IMR-90 (cell line): Measurements from ENCODE around the gene SLC27A4. TPM values are rescaled to one million over a fixed set of nuclear protein-coding genes. Genes with fewer than 3 reads are reported as not detected.

ENCODE experiments used
- ATAC-seq: fragments of 200-7000 bp; cut with Tn5 transposase; 2 replicates; pipeline ENCODE4 v1.9.1; 2020; ENCODE audit warnings: low read depth, mild to moderate bottlenecking, moderate library complexity
- BruUV-seq: library from RNA; stranded (reverse); fragments of 400-500 nt; replicated peaks from 2 replicates; lab custom pipeline; 2021; lab: Mats Ljungman, UMichigan
- CTCF ChIA-PET: fragments of 300-600 bp; formaldehyde crosslinking; extraction: SDS; loops from one replicate; lab custom pipeline; 2021; ENCODE audit warnings: antibody characterized with exemption; lab: Yijun Ruan, JAX
- POLR2A ChIA-PET: fragments of 300-600 bp; sonication (Branson Sonifier 250); formaldehyde crosslinking; loops from one replicate; lab custom pipeline; 2022; ENCODE audit warnings: antibody characterized with exemption; ENCODE audit not compliant: unreplicated experiment; lab: Charles Lee
- DNase-seq: peaks from one replicate; pipeline ENCODE4 v3.0.0; 2013
- H2AFZ ChIP-seq: replicated peaks from 2 replicates; pipeline ENCODE3; 2013; ENCODE audit warnings: low read length, mild to moderate bottlenecking; ENCODE audit not compliant: poor library complexity
- H2AK5ac ChIP-seq: 2 replicates; pipeline ENCODE4 v1.6.1; 2013; ENCODE audit warnings: low read depth, low read length, inconsistent platforms
- H2AK9ac ChIP-seq: replicated peaks from 2 replicates; pipeline ENCODE3; 2013; ENCODE audit warnings: mild to moderate bottlenecking, low read depth, low read length, moderate library complexity; ENCODE audit not compliant: poor library complexity
- H2BK120ac ChIP-seq: 2 replicates; pipeline ENCODE4 v1.6.1; 2013; ENCODE audit warnings: low read depth, low read length, inconsistent platforms
- H2BK15ac ChIP-seq: 3 replicates; pipeline ENCODE4 v1.6.1; 2013; ENCODE audit warnings: low read depth, low read length, inconsistent platforms
- H2BK20ac ChIP-seq: 2 replicates; pipeline ENCODE4 v1.6.1; 2013; ENCODE audit warnings: low read depth, mild to moderate bottlenecking, inconsistent platforms, low read length, moderate library complexity
- H2BK5ac ChIP-seq: 2 replicates; pipeline ENCODE4 v1.6.1; 2013; ENCODE audit warnings: mild to moderate bottlenecking, low read depth, low read length, inconsistent platforms; ENCODE audit not compliant: poor library complexity, severe bottlenecking
- H3K14ac ChIP-seq: replicated peaks from 2 replicates; pipeline ENCODE4 v1.6.1; 2013; ENCODE audit warnings: low read depth, low read length, inconsistent platforms
- H3K18ac ChIP-seq: 2 replicates; pipeline ENCODE4 v1.6.1; 2013; ENCODE audit warnings: low read depth, low read length, control low read depth
- H3K23ac ChIP-seq: 2 replicates; pipeline ENCODE4 v1.6.1; 2013; ENCODE audit warnings: low read depth, low read length, inconsistent platforms
- H3K27ac ChIP-seq: 2 replicates; pipeline ENCODE4 v1.5.1; 2013; ENCODE audit warnings: mild to moderate bottlenecking, control low read depth, low read length; ENCODE audit not compliant: insufficient read depth
- H3K27me3 ChIP-seq: 2 replicates; pipeline ENCODE4 v1.6.1; 2013; ENCODE audit warnings: low read length; ENCODE audit not compliant: control insufficient read depth, insufficient read depth
- H3K36me3 ChIP-seq: 2 replicates; pipeline ENCODE4 v1.6.1; 2013; ENCODE audit warnings: low read length, mixed read lengths; ENCODE audit not compliant: control insufficient read depth, insufficient read depth
- H3K4ac ChIP-seq: 2 replicates; pipeline ENCODE4 v1.6.1; 2013; ENCODE audit warnings: low read depth, low read length, inconsistent platforms
- H3K4me1 ChIP-seq: 2 replicates; pipeline ENCODE4 v1.6.1; 2013; ENCODE audit warnings: low read length, mixed read lengths; ENCODE audit not compliant: control insufficient read depth, insufficient read depth
- H3K4me2 ChIP-seq: 2 replicates; pipeline ENCODE4 v1.6.1; 2013; ENCODE audit warnings: low read depth, mild to moderate bottlenecking, control low read depth, low read length, moderate library complexity
- H3K4me3 ChIP-seq: 2 replicates; pipeline ENCODE4 v1.5.1; 2013; ENCODE audit warnings: low read depth, mild to moderate bottlenecking, control low read depth, low read length, moderate library complexity; ENCODE audit not compliant: insufficient read depth
- H3K56ac ChIP-seq: 2 replicates; pipeline ENCODE4 v1.6.1; 2013; ENCODE audit warnings: low read length, inconsistent platforms; ENCODE audit not compliant: insufficient read depth; ENCODE audit errors: extremely low read depth
- H3K79me1 ChIP-seq, 2 experiments: 2 replicates each; pipeline ENCODE4 v1.6.1; 2013; ENCODE audit warnings: low read length in 2 of 2, inconsistent platforms in 1 of 2, low read depth in 1 of 2
- H3K9ac ChIP-seq: 2 replicates; pipeline ENCODE4 v1.6.1; 2013; ENCODE audit warnings: low read depth, low read length, control low read depth
- H3K9me1 ChIP-seq: 2 replicates; pipeline ENCODE4 v1.6.1; 2013; ENCODE audit warnings: low read length, inconsistent platforms; ENCODE audit not compliant: insufficient read depth
- H3K9me3 ChIP-seq: 2 replicates; pipeline ENCODE4 v1.6.1; 2013; ENCODE audit warnings: low read length; ENCODE audit not compliant: control insufficient read depth, insufficient read depth
- H4K20me1 ChIP-seq: 2 replicates; pipeline ENCODE4 v1.6.1; 2013; ENCODE audit warnings: low read length, inconsistent platforms; ENCODE audit not compliant: insufficient read depth
- H4K5ac ChIP-seq: 2 replicates; pipeline ENCODE4 v1.6.1; 2013; ENCODE audit warnings: mild to moderate bottlenecking, low read depth, low read length, control low read depth
- H4K8ac ChIP-seq, 2 experiments: 2 replicates each; pipeline ENCODE4 v1.6.1; 2013; ENCODE audit warnings: low read depth in 2 of 2, low read length in 2 of 2, control low read depth in 1 of 2, inconsistent platforms in 1 of 2
- H4K91ac ChIP-seq: 2 replicates; pipeline ENCODE4 v1.6.1; 2013; ENCODE audit warnings: low read depth, low read length, inconsistent platforms; ENCODE audit not compliant: insufficient read depth
- BHLHE40 ChIP-seq: fragments of 150-350 bp; IDR thresholded peaks from 2 replicates; pipeline ENCODE4 v1.6.1; 2016; ENCODE audit warnings: mild to moderate bottlenecking, low read depth, low read length
- CEBPB ChIP-seq: IDR thresholded peaks from 2 replicates; pipeline ENCODE4 v1.6.1; 2012; ENCODE audit warnings: low read depth, low read length, improper control_type of control experiment
- CHD1 ChIP-seq: IDR thresholded peaks from 2 replicates; pipeline ENCODE4 v1.6.1; 2012; ENCODE audit warnings: low read depth, low read length, improper control_type of control experiment
- FOS ChIP-seq: fragments of 150-350 bp; IDR thresholded peaks from 2 replicates; pipeline ENCODE4 v1.6.1; 2016; ENCODE audit warnings: low read depth, low read length
- MAFK ChIP-seq: IDR thresholded peaks from 2 replicates; pipeline ENCODE4 v1.6.1; 2012; ENCODE audit warnings: low read depth, low read length, improper control_type of control experiment
- MAZ ChIP-seq: IDR thresholded peaks from 2 replicates; pipeline ENCODE4 v1.6.1; 2012; ENCODE audit warnings: low read depth, mild to moderate bottlenecking, low read length, improper control_type of control experiment, moderate library complexity, borderline replicate concordance
- MXI1 ChIP-seq: IDR thresholded peaks from 2 replicates; pipeline ENCODE4 v1.6.1; 2012; ENCODE audit warnings: low read depth, mild to moderate bottlenecking, low read length, moderate library complexity, borderline replicate concordance
- NFE2L2 ChIP-seq: fragments of 150-350 bp; IDR thresholded peaks from 2 replicates; pipeline ENCODE4 v1.6.1; 2016; ENCODE audit warnings: low read depth, mild to moderate bottlenecking, low read length
- POLR2A ChIP-seq: IDR thresholded peaks from 2 replicates; pipeline ENCODE4 v1.6.1; 2012; ENCODE audit warnings: mild to moderate bottlenecking, low read depth, low read length
- RAD21 ChIP-seq: IDR thresholded peaks from 2 replicates; pipeline ENCODE4 v1.6.1; 2012; ENCODE audit warnings: low read length, improper control_type of control experiment
- RCOR1 ChIP-seq: IDR thresholded peaks from 2 replicates; pipeline ENCODE4 v1.6.1; 2012; ENCODE audit warnings: mild to moderate bottlenecking, low read length, improper control_type of control experiment; ENCODE audit not compliant: insufficient replicate concordance
- RFX5 ChIP-seq: IDR thresholded peaks from 2 replicates; pipeline ENCODE4 v1.8.0; 2012; ENCODE audit warnings: low read depth, mild to moderate bottlenecking, low read length, moderate library complexity
- SMC3 ChIP-seq: fragments of 150-350 bp; IDR thresholded peaks from 2 replicates; pipeline ENCODE4 v1.6.1; 2016; ENCODE audit warnings: low read depth, mild to moderate bottlenecking, antibody characterized with exemption, low read length, moderate library complexity
- WGBS, 2 experiments: methylation state at CpG; one replicate each; pipeline versions ENCODE4 v1.1.5 to v1.1.7; 2013; ENCODE audit warnings: missing lambda C conversion rate in 2 of 2; ENCODE audit not compliant: insufficient read length in 1 of 2; ENCODE audit errors: extremely low coverage in 2 of 2; 5-methylcytosine and 5-hydroxymethylcytosine counted together
- dilution Hi-C: fragments of 300-500 bp; cut with HindIII; formaldehyde crosslinking; loops from one replicate; pipeline ENCODE4 v1.14.3; 2018; ENCODE audit warnings: low sequenced_read_pairs; ENCODE audit not compliant: unreplicated experiment
- in situ Hi-C: fragments of 300-500 bp; cut with MboI; formaldehyde crosslinking; loops from 3 replicates; pipeline ENCODE4 v1.14.3; 2019; ENCODE audit warnings: low sequenced_read_pairs, inconsistent platforms, mixed read lengths
- intact Hi-C: fragments of 100-400 bp; cut with micrococcal nuclease; formaldehyde crosslinking; loops from 2 replicates; pipeline ENCODE4 v1.10.0; 2022
- polyA plus RNA-seq, 3 experiments: library from polyadenylated mRNA; depleted of rRNA; stranded (reverse); fragments of >200 nt; gene quantifications; 2 replicates each; pipeline ENCODE4 v1.2.3, GENCODE V29; 2012; ENCODE audit warnings: low replicate concordance in 1 of 3
- total RNA-seq: library from RNA; depleted of rRNA; stranded (reverse); fragments of >200 nt; gene quantifications from 2 replicates; pipeline ENCODE4 v1.2.3, GENCODE V29; 2012
- TF ChIP-seq, protein P1 (sequence below): conservative IDR thresholded peaks from 2 replicates; pipeline ENCODE4 v1.5.1; 2012; ENCODE audit warnings: mild to moderate bottlenecking, low read depth, low read length, improper control_type of control experiment
- TF ChIP-seq, protein P2 (sequence below): fragments of 150-350 bp; IDR thresholded peaks from 2 replicates; pipeline ENCODE4 v1.6.1; 2017; ENCODE audit warnings: mild to moderate bottlenecking, antibody characterized with exemption, low read length, low read depth
- TF ChIP-seq, protein P3 (sequence below): fragments of 150-350 bp; IDR thresholded peaks from 2 replicates; pipeline ENCODE4 v1.6.1; 2016; ENCODE audit warnings: low read depth, mild to moderate bottlenecking, low read length, moderate library complexity, borderline replicate concordance

SLC27A4 gene
- total and polyA plus RNA-seq, 2 of the 4 experiments (the other 2 are of a cell fraction): 9.7 to 13.7 TPM

DNA sequence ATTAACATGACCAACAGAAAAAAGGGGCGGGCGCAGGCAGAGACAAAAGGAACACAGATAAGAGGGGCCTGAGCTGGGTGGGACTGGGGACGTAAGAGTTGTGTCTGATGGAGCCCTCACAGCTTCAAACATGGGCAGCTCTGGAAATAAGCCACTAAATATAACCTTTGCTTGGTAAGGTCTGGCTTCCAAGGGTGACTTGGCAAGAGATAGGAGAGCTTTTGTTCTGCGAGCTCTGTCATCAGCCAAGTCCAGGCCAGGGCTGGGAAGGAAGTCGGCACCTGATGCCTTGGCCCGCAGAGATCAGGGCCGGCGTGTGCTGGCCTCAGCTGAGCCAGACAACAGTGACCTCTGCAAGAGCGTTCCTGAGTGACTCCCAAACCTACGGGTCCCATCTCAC is 29.9 kb upstream of the SLC27A4 start:
- no peak overlapping the region for H4K91ac ChIP-seq
- in situ Hi-C loops: no loop called here
- no peak overlapping the region for H3K27ac ChIP-seq
- H3K56ac ChIP-seq: no peak overlapping the region
- ChIA-PET CTCF (no interaction called here), POLR2A (no interaction called here)
- peaks cover 38% of the 10 kb centered on the region for H3K36me3 ChIP-seq
- no peaks in the 10 kb centered on the region for H3K9me3 ChIP-seq
- intact Hi-C loops: no loop called here
- no peak overlapping the region for H3K4me3 ChIP-seq
- no peak overlapping the region for H3K4me2 ChIP-seq
- no peak overlapping the region for H2BK15ac ChIP-seq
- no peak overlapping the region for H2AK9ac ChIP-seq
- BruUV-seq: no TSS peak
- TF ChIP-seq, protein P1, sequence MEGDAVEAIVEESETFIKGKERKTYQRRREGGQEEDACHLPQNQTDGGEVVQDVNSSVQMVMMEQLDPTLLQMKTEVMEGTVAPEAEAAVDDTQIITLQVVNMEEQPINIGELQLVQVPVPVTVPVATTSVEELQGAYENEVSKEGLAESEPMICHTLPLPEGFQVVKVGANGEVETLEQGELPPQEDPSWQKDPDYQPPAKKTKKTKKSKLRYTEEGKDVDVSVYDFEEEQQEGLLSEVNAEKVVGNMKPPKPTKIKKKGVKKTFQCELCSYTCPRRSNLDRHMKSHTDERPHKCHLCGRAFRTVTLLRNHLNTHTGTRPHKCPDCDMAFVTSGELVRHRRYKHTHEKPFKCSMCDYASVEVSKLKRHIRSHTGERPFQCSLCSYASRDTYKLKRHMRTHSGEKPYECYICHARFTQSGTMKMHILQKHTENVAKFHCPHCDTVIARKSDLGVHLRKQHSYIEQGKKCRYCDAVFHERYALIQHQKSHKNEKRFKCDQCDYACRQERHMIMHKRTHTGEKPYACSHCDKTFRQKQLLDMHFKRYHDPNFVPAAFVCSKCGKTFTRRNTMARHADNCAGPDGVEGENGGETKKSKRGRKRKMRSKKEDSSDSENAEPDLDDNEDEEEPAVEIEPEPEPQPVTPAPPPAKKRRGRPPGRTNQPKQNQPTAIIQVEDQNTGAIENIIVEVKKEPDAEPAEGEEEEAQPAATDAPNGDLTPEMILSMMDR: no peak
- TF ChIP-seq, protein P2, sequence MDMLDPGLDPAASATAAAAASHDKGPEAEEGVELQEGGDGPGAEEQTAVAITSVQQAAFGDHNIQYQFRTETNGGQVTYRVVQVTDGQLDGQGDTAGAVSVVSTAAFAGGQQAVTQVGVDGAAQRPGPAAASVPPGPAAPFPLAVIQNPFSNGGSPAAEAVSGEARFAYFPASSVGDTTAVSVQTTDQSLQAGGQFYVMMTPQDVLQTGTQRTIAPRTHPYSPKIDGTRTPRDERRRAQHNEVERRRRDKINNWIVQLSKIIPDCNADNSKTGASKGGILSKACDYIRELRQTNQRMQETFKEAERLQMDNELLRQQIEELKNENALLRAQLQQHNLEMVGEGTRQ: no peak
- no peak for TF ChIP-seq FOS
- TF ChIP-seq SMC3: no peak
- no peak for TF ChIP-seq POLR2A
- TF ChIP-seq BHLHE40: no peak
- no peak for TF ChIP-seq RCOR1
- TF ChIP-seq CEBPB: no peak
- no peak for TF ChIP-seq MXI1
- no peak for TF ChIP-seq MAFK
- TF ChIP-seq, protein P3, sequence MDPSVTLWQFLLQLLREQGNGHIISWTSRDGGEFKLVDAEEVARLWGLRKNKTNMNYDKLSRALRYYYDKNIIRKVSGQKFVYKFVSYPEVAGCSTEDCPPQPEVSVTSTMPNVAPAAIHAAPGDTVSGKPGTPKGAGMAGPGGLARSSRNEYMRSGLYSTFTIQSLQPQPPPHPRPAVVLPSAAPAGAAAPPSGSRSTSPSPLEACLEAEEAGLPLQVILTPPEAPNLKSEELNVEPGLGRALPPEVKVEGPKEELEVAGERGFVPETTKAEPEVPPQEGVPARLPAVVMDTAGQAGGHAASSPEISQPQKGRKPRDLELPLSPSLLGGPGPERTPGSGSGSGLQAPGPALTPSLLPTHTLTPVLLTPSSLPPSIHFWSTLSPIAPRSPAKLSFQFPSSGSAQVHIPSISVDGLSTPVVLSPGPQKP: no peak
- no peak for TF ChIP-seq MAZ
- no peak for TF ChIP-seq CHD1
- no peak for TF ChIP-seq RFX5
- no peak for TF ChIP-seq NFE2L2
- TF ChIP-seq RAD21: no peak
- 0 out of 2 replicates have a peak, but pooled peaks cover 5% of the 10 kb centered on the region for H3K9me1 ChIP-seq
- no peak overlapping the region for H2BK5ac ChIP-seq
- no peak overlapping the region for H4K5ac ChIP-seq
- no peak overlapping the region for H3K9ac ChIP-seq
- WGBS, 2 experiments: 90% methylated on average over 2 of the region's 10 CpGs; no CpG with 5 or more reads in 1 of the 2 experiments
- H3K79me1 ChIP-seq: peaks cover 0 to 3% of the 10 kb centered on the region in 2 experiments; a peak in 2 of 4 replicates
- H2AK5ac ChIP-seq: no peak overlapping the region
- no peak overlapping the region for H2BK20ac ChIP-seq
- H2BK120ac ChIP-seq: no peak overlapping the region
- no peak overlapping the region for H3K14ac ChIP-seq
- no peak overlapping the region for H3K4ac ChIP-seq
- no peak overlapping the region for H3K23ac ChIP-seq
- no peak overlapping the region for H4K8ac ChIP-seq
- peaks cover 4% of the 10 kb centered on the region for H3K4me1 ChIP-seq
- peaks cover 4% of the 10 kb centered on the region for H4K20me1 ChIP-seq
- ATAC-seq: no peak
- dilution Hi-C loops: no loop called here
- H3K18ac ChIP-seq: no peak overlapping the region
- no peak for DNase-seq
- H2AFZ ChIP-seq: no peak overlapping the region
- H3K27me3 ChIP-seq: no peaks in the 10 kb centered on the region
